HG03103 (cell line): ENCODE results near the gene GABBR2.

ENCODE experiments used
- ATAC-seq: cut with Tn5 transposase; IDR thresholded peaks from one replicate; pipeline ENCODE4 v1.9.1; 2021; ENCODE audit warnings: low read depth; ENCODE audit not compliant: unreplicated experiment

GABBR2 gene

GRCh38 chr9:98708933-98709911, at the start of gene GABBR2:
Gene GABBR2, minus strand, starts transcription at chr9:98708935. Its CDS starts 198 bp downstream, at chr9:98708737.
- ATAC-seq = no peak

DNA sequence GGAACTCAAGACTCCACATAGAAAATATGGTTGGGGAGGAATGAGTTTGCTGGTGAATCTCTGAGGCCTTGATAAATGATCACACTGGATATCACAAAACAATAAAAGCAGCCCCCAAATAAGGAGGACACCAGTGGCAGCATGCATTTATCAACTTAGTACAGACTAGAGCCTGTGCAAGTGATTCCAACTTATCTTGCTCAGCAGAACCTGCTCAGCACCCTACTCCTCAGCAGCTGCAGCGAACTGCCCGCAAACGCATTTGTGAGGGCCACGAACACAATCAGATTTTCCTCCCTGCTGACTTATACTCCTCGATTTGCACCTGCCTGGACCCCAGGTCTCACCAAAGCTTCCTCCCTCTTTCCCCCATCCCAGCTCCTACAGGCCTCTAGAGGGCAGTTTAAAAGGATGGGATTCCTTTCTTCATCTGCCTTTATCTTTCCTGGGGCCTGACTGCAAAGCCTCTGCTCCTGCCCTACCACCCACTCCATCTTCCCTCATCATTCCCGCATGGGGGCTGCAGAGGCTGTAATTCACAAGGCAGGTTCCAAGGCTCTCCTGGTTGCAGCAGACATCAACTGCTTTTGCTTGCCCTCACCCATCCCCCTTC, 46.4 kb upstream of the GABBR2 start:
- no peak for ATAC-seq

GRCh38 chr9:98751210-98751609, 42.5 kb upstream of the GABBR2 start:
- ATAC-seq = no peak

GRCh38 chr9:98750364-98751060, 41.8 kb upstream of the GABBR2 start:
- ATAC-seq = no peak

- ATAC-seq = no peak
These were observed 38.7 kb upstream of the GABBR2 start for GRCh38 chr9:98747476-98747875.

DNA sequence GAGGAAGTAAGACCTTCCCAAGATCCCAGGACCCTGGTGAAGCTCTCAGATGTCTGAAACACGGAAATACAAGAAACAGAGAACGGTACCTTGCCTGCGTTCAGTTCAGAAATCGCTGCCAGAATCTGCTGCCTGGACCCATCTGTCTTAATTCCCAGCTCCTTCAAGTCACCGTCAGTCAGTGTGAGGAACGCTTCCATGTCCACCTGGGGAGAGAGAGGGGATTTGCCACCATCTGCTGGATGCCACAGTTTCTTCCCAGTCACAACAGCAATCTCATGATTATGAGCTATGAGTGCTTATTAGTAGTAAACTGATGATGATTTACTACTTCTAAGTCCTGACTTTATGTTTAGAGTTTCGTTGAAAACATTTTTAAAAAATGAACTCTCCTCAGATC, 36.7 kb upstream of the GABBR2 start:
- no peak for ATAC-seq

- ATAC-seq = no peak
These were observed 35.3 kb upstream of the GABBR2 start for GRCh38 chr9:98743818-98744611.

DNA sequence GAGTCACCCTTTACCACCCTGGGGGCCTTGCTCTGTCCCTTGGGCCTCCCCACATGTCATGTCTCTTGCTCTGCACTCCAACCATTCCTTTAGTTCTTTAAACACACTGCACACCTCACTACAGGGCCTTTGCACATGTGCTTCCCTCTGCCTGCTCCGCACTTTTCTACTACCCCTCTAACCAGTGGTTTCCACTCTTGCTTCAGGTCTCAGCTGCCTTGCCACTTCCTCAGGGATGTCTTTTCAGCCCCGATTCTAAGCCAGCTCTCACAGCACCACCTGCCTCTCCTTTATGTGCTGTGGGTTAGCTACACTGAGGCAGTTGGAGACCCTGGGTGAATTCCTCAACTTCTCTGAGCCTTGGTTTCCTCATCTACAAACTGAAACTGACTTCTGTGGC, 34.6 kb upstream of the GABBR2 start:
- ATAC-seq = no peak

GRCh38 chr9:98742325-98743280, 33.9 kb upstream of the GABBR2 start:
- no peak for ATAC-seq

GRCh38 chr9:98740226-98740881, 31.6 kb upstream of the GABBR2 start:
- no peak for ATAC-seq

- ATAC-seq = no peak
These were observed 30.0 kb upstream of the GABBR2 start for GRCh38 chr9:98738741-98739140.

DNA sequence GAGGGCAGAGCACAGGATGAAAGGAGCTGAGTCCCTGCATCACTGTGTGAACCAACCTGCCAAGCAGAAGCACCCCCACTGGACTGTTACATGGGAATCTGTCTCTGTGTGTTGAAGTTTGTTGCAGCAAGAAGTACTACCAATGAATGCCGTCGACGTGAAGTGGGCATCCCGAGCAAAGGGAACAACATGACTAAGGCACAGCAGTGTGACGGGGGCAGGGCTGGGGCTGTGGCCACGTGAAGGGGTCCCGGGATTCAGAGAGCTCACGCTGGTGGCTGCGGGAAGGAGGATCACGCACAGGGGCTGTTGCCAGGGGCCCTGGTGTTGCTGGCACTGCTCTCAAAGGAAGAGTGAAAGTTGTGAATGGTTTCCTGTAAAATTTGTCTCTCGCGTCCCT, 27.5 kb upstream of the GABBR2 start:
- ATAC-seq = no peak

- no peak for ATAC-seq
These were observed 24.1 kb upstream of the GABBR2 start for GRCh38 chr9:98732801-98733200.

DNA sequence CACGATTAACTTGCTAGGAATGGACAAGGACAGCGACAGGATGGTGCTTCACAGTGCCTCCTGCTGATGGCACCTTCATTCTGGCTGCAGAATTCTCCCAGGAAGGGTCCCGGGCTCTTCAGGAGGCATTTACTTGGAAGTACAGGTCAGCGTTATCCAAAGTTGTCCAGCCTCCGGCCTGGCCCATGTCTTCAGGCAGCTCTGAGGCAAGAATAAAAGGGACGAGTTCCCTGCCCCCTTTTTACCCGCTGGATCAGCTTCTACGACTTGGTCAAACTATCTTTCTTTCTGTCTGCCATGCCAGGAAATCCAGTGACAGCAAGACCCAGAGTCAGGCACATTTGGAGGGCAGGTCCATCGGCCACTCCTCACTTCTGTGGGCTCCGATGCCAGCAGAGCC, 23.4 kb upstream of the GABBR2 start:
- ATAC-seq = no peak

GRCh38 chr9:98730871-98731270, 22.1 kb upstream of the GABBR2 start:
- no peak for ATAC-seq

- ATAC-seq = no peak
These were observed 19.8 kb upstream of the GABBR2 start for GRCh38 chr9:98728500-98728899.

GRCh38 chr9:98727428-98727827, 18.7 kb upstream of the GABBR2 start:
- no peak for ATAC-seq

- no peak for ATAC-seq
These were observed 18.0 kb upstream of the GABBR2 start for GRCh38 chr9:98726735-98727134.
